PC-9 (cell line): ENCODE data around the gene TNK1.

Experiments used
- EZH2 ChIP-seq: fragments of 200-600 bp; sonication (generic); IDR thresholded peaks from 2 replicates; pipeline ENCODE4 v1.8.0; 2017; ENCODE audit warnings: antibody characterized with exemption, low read depth
- TF ChIP-seq, protein P1 (sequence below): fragments of 200-600 bp; sonication (generic); conservative IDR thresholded peaks from 2 replicates; pipeline ENCODE4 v1.6.1; 2017; ENCODE audit warnings: mixed run types, antibody characterized with exemption, mild to moderate bottlenecking, moderate library complexity

DNA sequence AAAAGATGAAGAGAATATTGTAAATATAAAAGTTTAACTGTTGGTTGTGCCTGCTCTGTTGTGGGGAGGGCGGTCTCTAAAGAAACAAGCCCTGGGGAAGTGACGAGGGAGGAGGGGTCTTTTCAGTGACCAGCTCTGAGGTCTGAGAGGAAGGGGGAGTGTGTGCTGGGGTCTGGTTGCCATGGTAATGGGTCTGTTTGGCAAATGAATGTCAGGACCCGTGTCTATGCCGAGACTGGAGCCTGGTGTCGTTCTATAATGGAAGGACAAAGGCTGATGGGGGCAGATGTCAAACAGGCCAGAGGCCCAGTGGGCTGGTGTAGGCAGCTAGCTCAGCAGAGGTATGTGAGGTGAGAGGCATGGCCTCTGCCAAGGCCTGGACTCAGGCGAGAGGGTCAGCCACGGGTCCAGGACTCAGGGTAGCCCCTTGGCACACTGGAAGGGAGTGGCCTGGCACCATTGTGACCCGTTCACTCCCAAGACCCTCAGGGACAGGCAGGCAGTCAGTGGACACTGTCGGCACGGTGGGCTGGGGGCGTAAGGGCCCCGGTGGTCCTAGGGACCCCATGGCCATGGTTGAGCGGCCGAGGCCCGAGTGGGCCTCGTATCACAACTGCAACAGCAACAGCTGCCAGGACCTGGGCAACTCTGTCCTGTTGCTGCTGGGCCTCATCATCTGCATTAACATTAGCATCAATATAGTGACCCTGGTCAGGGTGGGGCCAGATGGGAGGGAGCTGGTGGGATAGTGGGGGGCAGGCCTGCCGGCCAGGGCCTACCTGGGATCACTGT lies 39.1 kb downstream of the TNK1 start, which contains the start of gene SPEM1:
- TF ChIP-seq, protein P1, sequence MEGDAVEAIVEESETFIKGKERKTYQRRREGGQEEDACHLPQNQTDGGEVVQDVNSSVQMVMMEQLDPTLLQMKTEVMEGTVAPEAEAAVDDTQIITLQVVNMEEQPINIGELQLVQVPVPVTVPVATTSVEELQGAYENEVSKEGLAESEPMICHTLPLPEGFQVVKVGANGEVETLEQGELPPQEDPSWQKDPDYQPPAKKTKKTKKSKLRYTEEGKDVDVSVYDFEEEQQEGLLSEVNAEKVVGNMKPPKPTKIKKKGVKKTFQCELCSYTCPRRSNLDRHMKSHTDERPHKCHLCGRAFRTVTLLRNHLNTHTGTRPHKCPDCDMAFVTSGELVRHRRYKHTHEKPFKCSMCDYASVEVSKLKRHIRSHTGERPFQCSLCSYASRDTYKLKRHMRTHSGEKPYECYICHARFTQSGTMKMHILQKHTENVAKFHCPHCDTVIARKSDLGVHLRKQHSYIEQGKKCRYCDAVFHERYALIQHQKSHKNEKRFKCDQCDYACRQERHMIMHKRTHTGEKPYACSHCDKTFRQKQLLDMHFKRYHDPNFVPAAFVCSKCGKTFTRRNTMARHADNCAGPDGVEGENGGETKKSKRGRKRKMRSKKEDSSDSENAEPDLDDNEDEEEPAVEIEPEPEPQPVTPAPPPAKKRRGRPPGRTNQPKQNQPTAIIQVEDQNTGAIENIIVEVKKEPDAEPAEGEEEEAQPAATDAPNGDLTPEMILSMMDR, result no peak
- TF ChIP-seq EZH2, result no peak
